ENCODE results near the gene SNX33. TPM values are rescaled to one million over a fixed set of nuclear protein-coding genes. Genes with fewer than 3 reads are reported as not detected.

SNX33 gene
- total and polyA plus RNA-seq, 2 of the 13 experiments (the other 11 are each of a cell fraction or from before 2014, with no cell fraction given), result 11.0 to 11.6 TPM

GRCh38 chr15:75662823-75663519 lies 15.3 kb downstream of the SNX33 start:
- no peak for FAIRE-seq
- peaks cover 59% of the 10 kb centered on the region for H3K4me1 ChIP-seq (ENCODE audit: insufficient read depth, low read length)
- H3K27ac ChIP-seq (ENCODE audit: extremely low read length, insufficient read depth, low read length), result no peak overlapping the region
- no peak for TF ChIP-seq ZNF264 (CRISPR knock-in tag; IDR thresholded peaks at IDR 0.05)
- no peak for TF ChIP-seq AHDC1 (CRISPR knock-in tag; IDR thresholded peaks at IDR 0.05; ENCODE audit: borderline replicate concordance)
- TF ChIP-seq WIZ (CRISPR knock-in tag; IDR thresholded peaks at IDR 0.05), result no peak
- TF ChIP-seq ZNF563 (CRISPR knock-in tag; IDR thresholded peaks at IDR 0.05), result no peak
- no peak for TF ChIP-seq LRRFIP1 (CRISPR knock-in tag; conservative IDR thresholded peaks at IDR 0.05)
- TF ChIP-seq KAT8 (CRISPR knock-in tag; IDR thresholded peaks at IDR 0.05), result no peak
- TF ChIP-seq ZUFSP (CRISPR knock-in tag; IDR thresholded peaks at IDR 0.05; ENCODE audit: borderline replicate concordance), result no peak
- TF ChIP-seq ZNF44 (CRISPR knock-in tag; IDR thresholded peaks at IDR 0.05), result no peak
- TF ChIP-seq TGIF2 (CRISPR knock-in tag; IDR thresholded peaks at IDR 0.05), result no peak
- TF ChIP-seq ELF3 (CRISPR knock-in tag; IDR thresholded peaks at IDR 0.05), result no peak

More at GRCh38 chr15:75662823-75663519, 15.3 kb downstream of the SNX33 start:
- no peaks in the 10 kb centered on the region for H4K20me1 ChIP-seq (ENCODE audit: insufficient read depth, low read length)
- no peak overlapping the region for H3K4me2 ChIP-seq (ENCODE audit: low read depth, low read length)
- ChIA-PET POLR2A (interaction anchor here (2.3 kb wide), 1 partner anchor 24 kb away, joined by 12 read pairs; the partner anchor contains the start of gene IMP3), CTCF (ENCODE audit: low intra/inter-chr PET ratio, low total read pairs) (no interaction called here)
- no peaks in the 10 kb centered on the region for H3K79me2 ChIP-seq (ENCODE audit: insufficient read depth, low read length)
- in situ Hi-C loops (cut with HindIII; ENCODE audit: extremely low pct_ligation_motif_present, low pct_unique_long_range_greater_than_20kb), result no loop called here
- ATAC-seq (no peak), DNase-seq (ENCODE audit: low spot score) (no peak)
- peaks cover 5 to 10% of the 10 kb centered on the region in 2 experiments; a peak in 3 of 5 replicates for H3K36me3 ChIP-seq (replicated peaks in 1 of 2; ENCODE audit: control insufficient read depth in 1 of 2, insufficient read depth in 2 of 2, low read length in 2 of 2)
- no TSS peak for BruUV-seq (replicated peaks)
- no peak overlapping the region for H3K4me3 ChIP-seq (replicated peaks in 1 of 3; ENCODE audit: insufficient read depth in 1 of 3, low read depth in 2 of 3, low read length in 3 of 3)
- H3K9me3 ChIP-seq (ENCODE audit: low read length), result no peaks in the 10 kb centered on the region
- no peak overlapping the region for H2AFZ ChIP-seq (ENCODE audit: low read length)
- intact Hi-C loops (cut with micrococcal nuclease; ENCODE audit: unreplicated experiment), result no loop called here
- no peak overlapping the region for H3K9ac ChIP-seq (ENCODE audit: insufficient read depth, low read depth, low read length)
- 100% methylated on average over 4 of the region's 9 CpGs for WGBS (ENCODE audit: low lambda C conversion rate)
- H3K27me3 ChIP-seq (ENCODE audit: control insufficient read depth in 1 of 2, insufficient read depth in 2 of 2, low read length in 2 of 2), result no peaks in the 10 kb centered on the region
